GM21360 (cell line): ENCODE data around the gene EML6.
"Not testable (repeated sequence)": the region's sequence is repeated elsewhere in the genome, so short reads cannot be mapped to it uniquely, and the experiment has no call there.

Experiments used
- ATAC-seq: cut with Tn5 transposase; IDR thresholded peaks from one replicate; pipeline ENCODE4 v1.9.1; 2021; ENCODE audit warnings: mild to moderate bottlenecking, moderate library complexity; ENCODE audit not compliant: unreplicated experiment

The EML6 gene

DNA sequence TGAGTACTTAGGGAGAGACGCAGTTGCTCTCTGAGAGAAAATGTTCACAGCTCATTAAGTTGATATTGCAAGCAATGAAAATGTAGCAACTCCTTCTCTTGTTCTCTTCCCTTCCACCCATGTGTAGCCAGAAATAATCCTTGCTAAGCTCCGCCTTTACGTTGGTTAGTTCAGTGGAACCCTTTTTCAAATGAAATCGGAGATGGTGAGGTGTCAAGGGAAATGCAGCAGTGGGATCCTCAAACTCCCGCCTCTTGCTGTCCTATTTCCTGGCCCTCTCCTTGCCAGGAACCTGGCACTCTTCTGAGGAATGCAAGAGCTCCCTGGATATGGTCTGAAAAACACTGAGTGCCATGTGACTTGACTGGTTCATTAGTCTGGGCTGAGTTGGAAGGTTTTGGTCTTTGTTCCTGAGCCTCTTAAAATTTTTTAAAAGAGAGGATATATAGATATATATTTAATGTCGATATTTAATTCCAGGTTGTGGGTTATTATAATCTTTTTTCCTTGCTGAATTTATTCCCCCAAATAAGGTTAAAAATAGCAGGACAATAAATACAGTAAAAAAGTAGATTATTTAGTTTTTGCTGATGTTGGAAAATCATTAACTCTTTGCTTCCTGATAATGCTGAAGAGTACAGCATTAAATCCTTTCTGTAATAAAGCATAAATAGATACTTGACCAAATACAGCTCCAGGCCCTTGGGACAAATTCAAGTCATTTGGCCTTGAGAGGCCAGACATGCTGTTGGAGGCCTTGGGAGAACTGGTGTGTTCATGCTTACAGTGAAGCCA, 116.2 kb downstream of the EML6 start:
- ATAC-seq, result no peak

DNA sequence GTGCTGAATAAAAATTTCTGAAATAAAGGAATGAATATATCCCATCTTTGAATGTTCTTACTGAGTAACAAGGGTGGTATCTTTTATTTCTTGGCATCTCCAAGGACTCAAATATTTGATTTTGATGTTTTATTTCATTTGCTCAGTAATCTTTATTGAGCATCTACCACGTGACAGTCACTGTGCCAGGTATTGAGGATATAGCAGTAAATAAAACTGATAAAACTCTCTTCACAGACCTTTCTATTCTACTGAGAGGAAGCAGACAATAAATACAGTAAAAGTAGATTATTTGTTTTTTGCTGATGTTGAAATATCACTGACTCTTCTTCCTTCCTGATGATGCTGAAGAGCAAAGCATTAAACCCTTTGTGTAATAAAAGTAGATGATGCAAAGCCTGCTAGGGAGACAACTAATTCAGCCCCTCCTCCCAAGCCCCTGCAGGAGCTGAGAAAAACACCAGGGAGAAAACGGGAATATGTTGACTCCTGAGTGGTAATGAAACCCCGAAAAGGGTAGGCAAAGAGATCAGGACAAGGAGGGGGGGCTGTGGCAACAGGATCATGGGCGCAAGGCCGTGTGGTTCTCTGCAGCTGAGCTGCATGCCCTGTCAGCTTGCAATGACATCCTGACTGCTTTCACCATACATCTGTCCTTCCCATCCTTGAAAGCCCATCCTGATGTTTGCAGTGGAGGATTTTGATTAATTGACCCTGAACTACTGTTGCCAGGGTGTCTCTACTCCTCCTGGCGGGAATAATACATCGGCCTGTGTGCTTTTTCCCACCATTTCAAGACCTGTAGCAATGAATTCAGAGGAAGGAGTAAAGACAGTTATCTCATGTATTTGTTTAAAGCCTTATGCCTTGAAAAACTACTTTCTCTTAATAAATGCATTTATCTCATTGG, 117.4 kb downstream of the EML6 start:
- no peak for ATAC-seq

- ATAC-seq, result not testable (repeated sequence)
These were observed 118.0 kb downstream of the EML6 start for GRCh38 chr2:54841500-54841899.

DNA sequence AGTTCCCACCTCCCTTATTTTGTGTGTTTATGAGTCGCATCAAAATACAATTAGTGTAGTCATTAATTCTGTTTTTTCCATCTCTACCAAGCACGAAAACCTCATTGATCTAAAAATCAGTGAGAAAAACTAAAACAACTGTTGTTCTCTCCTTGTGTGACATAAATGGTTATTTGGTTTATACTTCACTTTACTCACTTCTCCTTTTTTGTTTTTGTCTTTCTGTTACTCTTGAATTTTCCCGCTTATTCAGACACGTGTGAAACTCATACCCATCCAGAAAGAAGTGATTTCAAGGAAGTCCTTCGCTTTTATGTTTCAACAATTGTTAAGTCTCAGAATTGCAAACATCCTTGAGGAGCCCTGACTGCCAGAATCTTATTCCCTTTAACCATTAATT, 121.6 kb downstream of the EML6 start:
- ATAC-seq, result no peak

DNA sequence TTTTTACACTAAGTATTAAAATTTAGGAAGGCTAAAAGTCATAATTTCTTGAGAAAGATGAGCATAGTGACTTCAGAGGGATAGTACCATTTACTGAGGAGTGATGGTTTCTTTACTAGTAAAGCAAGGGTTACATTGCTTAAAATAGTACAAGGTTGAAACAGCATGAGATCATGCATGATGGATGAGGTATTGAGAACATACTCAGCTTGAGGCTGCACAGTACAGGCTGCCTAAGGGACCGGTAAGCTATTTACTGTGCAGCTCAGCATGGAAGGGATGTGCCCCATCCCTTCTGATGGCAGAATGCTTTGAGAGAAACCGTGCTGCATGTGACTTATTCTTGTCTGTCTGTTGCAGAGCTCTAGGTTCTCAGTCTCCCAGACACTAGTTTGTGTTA, 122.1 kb downstream of the EML6 start:
- no peak for ATAC-seq

DNA sequence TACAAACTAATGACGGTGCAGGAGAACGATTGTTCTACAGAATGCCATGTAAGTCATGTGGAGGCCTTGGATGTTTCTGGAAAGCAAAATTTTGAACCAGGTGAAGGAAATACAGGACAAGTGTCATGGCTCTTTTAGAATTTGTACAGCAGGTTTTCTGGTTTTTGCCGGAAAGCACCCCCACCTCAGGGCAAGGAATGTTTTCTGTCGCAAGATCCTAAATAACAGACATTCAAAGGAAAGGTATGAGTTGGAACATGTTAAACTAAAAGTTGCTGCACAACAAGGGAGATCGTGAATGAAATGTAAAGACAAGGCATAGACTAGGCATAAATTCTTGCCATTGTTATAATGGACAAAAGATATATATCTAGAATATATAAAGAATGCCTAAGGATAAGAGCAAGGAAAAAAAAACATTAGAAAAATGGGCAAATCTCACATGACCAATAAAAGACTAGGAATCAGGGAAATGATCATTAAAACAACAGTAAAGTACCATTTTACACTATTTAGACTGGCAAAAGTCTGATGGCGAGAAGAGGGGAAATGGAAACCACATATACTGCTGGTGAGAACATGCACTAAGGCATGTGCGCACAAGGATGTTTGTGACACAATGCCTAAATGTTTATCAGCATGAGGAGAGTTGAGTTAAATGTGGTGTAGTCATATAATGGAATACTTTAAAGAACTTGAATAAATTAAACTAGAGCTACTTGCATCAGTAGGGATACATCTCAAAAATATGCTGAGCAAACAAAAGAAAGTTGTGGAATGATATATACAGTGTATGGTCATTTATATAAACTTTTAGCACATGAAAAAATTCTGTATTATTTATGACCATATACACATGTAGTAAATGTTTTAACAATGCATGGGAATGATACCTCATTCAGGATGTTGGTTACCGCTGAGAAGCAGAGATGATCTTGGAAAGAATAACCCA, 127.0 kb downstream of the EML6 start:
- ATAC-seq, result no peak

DNA sequence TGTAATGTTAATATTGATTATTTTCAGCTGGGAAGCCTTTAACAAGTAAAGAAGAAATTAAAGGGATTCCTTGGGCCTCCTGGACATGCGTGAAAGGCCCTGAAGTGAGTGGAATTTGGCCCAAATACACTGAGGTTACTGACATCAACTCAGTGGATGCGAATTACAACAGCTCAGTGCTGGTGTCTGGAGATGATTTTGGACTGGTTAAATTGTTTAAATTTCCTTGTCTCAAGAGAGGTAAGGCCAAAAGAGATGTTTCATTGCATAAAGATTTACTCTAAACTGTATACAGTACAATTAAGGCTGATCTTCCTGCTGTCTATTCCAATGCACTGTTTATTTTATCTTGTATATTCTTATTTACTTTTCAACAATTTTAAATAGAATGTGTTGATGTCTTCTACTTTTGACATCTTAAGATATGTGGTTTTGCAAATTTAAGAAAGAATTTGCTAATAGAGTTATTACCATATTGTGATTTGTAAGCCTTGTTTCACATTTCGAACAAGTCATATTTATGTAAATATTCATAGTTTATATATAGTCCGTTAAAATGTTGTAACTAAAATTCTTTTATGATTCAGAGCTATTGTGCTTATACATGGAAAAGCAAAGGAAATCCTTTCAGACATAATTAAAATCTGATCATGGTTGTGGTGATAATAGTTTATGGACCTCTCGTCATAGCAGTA, 130.3 kb downstream of the EML6 start:
- ATAC-seq, result no peak

GRCh38 chr2:54855434-54855833, 132.0 kb downstream of the EML6 start:
- no peak for ATAC-seq

DNA sequence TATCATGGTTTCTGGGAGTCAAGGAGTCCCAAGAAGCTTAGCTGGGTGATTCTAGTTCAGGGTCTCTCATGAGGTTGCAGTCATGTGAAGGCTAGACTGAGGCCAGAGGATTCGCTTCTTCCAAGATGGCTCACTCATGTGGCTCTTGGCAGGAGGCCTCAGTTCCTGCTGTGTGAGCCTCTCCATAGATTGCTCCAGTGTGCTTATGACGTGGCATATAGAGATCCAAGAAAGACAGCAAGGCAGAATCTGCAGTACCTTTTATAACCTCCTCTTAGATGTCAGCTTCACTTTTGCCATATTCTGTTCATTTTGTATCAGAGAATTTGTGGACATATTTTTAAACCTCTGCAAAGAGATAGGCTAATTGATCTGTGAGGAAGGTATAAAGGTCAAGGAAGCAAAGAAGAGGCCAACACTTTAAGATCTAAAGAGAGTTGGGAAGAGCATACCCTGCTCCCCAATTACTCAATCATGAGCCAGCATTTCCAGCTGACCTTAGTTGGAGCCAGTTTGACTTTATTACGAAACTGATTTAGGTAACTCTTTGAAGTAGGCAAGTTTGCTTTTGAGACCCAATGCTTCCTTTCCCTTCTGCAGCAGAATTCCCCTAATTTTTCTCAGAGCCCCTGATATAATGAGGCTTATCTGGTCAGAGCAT, 134.7 kb downstream of the EML6 start:
- ATAC-seq, result no peak

GRCh38 chr2:54859416-54859815, 136.0 kb downstream of the EML6 start:
- no peak for ATAC-seq

DNA sequence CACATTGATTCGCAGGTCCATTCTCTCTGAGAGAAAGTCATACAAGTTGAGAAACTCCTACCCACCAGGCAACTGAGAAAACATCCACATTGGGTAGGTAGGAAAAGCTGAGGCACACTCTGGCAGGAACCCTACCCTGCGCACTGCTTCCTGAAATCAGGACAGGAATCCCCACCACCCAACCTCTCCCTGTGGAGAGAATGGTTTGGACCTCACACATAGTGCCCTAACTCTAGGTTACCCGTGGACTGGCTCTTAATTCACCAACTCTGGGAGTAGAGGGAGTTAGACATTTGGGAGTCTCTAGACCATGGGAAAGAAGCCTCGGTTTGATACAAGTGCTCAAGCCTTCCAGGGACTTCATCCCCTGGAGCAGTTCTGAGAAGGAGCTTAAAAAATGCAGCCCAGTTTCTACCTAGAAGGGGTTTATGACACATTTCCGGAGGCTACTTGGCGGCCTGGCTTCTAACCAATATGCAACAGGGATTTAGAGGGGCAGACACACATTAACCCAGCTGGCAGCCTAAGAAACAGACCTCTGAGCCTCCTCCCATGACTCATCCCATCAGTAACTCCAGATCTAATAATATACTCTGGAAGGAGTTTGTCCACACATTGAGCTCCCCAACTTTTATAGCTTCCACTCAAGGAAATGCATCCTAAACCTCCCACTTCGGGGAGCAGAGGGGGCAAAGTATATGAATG, 136.7 kb downstream of the EML6 start:
- ATAC-seq, result no peak

- no peak for ATAC-seq
These were observed 138.8 kb downstream of the EML6 start for GRCh38 chr2:54862229-54862628.

DNA sequence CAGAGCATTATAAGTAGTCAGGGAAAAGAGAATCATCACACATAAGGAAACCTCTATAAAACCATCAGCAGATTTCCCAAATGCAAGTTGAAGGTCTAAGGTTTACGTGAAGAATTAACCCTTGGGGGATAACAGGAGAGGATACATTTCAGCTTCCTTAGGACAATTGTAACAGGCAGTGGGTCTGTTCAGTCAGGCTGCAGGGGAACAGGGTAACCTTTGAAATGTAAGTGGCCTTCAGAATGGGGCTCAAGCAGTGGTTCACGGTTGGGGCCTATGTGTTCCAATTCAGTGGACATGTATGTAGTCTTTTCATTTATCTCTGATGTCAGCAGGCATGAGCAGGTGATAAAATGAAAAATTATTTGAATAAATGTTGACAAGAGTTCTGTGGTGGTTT, 139.3 kb downstream of the EML6 start:
- no peak for ATAC-seq

GRCh38 chr2:54863660-54864059, 140.2 kb downstream of the EML6 start:
- no peak for ATAC-seq

- no peak for ATAC-seq
These were observed 140.6 kb downstream of the EML6 start for GRCh38 chr2:54864096-54864495.

DNA sequence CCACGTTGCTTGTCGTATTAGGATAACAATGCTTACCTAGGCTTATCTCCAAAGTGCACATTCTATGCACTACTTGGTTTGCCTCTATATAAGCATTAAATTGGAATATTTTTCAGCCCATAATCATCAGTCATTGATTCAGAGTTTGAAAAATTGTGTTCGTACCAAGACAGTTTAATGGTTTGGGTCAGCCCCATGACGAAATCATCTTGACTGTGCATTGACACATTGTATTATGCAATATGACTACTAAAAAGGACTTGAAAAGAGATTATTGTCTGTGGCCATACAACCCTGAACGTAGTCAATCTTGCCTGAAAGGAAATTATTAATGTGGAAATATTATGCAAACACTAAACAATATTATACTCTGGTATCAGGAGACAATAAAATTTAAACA, 141.3 kb downstream of the EML6 start:
- ATAC-seq, result no peak

DNA sequence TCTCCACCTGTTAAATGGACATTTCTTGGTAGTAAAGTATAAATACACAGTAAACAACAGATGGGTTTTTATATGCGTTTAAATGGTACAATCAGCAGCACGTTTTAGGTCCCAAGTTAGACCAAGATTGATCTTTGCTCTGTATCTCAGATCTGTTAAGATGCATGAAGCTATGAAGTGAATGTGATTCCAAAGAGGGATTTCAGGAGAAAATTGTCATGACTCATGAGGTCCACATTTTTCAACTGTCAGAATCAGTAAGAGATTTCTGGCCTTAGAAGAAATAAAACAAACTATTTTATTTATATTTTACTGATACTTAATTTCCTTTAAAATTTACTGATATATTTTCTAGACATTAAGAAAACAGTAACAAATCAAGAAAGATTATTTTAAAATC, 142.7 kb downstream of the EML6 start:
- no peak for ATAC-seq

DNA sequence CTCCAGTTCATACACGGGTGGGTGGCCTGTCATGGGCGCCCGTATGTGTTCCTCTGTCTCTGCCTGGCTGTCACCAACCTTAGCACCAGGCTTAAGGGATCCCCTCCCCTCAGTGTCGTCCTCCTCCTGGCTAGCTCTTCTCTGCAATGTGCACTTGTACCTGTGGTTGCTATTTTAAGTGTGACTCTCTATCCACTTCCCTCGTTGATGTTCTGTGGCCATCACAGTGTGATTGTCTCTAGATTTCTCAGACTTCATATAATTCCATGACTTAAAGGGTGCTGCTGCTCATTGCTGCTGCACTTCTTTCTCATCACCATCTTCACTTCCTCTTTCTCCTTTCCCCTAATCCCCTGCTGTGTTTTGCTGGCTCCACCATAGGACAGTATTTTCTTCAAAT, 143.4 kb downstream of the EML6 start:
- peak; percentile 94 for ATAC-seq

DNA sequence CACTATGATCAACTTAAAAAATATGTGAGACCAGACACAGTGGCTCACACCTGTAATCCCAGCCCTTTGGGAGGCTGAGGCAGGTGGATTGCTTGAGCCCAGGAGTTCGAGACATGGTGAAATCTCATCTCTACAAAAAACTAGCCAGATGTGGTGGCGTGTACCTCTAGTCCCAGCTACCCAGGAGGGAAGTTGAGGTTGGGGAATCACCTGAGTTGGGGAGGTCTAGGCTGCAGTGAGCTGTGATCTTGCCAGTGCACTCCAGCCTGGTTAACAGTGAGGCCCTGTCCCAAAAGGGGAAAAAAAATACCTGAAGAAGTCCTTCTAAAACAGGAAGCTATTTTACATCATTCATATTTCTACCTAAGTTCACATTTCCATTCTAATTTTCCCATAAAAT, 144.0 kb downstream of the EML6 start:
- ATAC-seq, result no peak
